Heart left ventricle (tissue), 13 donors: ENCODE results near the gene TSC22D1.

Experiments used
- CTCF ChIP-seq, 12 donors: fragments of 200-600 bp; sonication (generic) in 4 of 12; IDR thresholded peaks; one replicate each; pipeline versions ENCODE4 v1.5.0 to v1.8.0; 2018 to 2022; ENCODE audit warnings: antibody characterized with exemption in 12 of 12, mild to moderate bottlenecking in 5 of 12
- POLR2A ChIP-seq, 2 donors: fragments of 450-650 bp; IDR thresholded peaks; one replicate each; pipeline ENCODE4 v1.6.1; 2017; ENCODE audit warnings: antibody characterized with exemption in 2 of 2, mild to moderate bottlenecking in 2 of 2, moderate library complexity in 2 of 2
- donor health status: ischemic (EF 13 %, LVEDD 7.1; RV severe dilation, severe dysfunction).
- donor health status: DM: no; HTN: yes; CAD: no.
- donor health status: DM: no; HTN: no; CAD: no.
- donor health status: ischemic (EF 25% LVEDD 6.9; RV normal size, moderate dysfunction).
- donor health status: ischemic (EF 25% LVEDD 5.7; RV mildly dilated, moderate dysfunction).
- donor health status: ischemic (EF 35%, LVEDD 5.7; RV mildly dilated, moderate dysfunction).
- donor health status: nonischemic (EF 11% LVEDD 7.7; RV severe dilation, severe dysfunction).
- donor health status: DM: yes; HTN: yes; CAD: no.
- donor health status: PGD.
- donor health status: ischemic (EF 29% LVEDD 5.4; RV normal size, mild dysfunction).
- donor health status: nonischemic (EF 23%, LVEDD 6.1; RV moderate dilation, normal function).

- no peak for TF ChIP-seq CTCF (IDR thresholded peaks at IDR 0.05)
- no peak for TF ChIP-seq POLR2A (IDR thresholded peaks at IDR 0.05)
Measured at GRCh38 chr13:44422755-44423643, 153.1 kb downstream of the TSC22D1 start.
